Muscle of back (tissue), 10 donors: ENCODE measurements around the gene PSG5. TPM values are rescaled to one million over a fixed set of nuclear protein-coding genes. Genes with fewer than 3 reads are reported as not detected.

ENCODE experiments used
- polyA plus RNA-seq, 10 donors: library from polyadenylated mRNA; unstranded; fragments of 120-200 nt; gene quantifications; one replicate each; pipeline ENCODE4 v1.2.1, GENCODE V29; 2013; ENCODE audit not compliant: insufficient read length in 10 of 10

Gene PSG5
- polyA plus RNA-seq, 10 donors: 0.22 to 2.3 (median 0.76) TPM

Other genes with a start within 250 kb of the PSG5 start
- 1 to 10 TPM in 1 of 10 donors, under 1 TPM in 6, not detected in 3; 0.10 to 1.8 (median 0.29) TPM for gene PSG7, start 249.3 kb downstream of the PSG5 start, polyA plus RNA-seq
- 1 to 10 TPM in 8 of 10 donors, under 1 TPM in 2; 0.39 to 1.9 (median 1.3) TPM for gene PSG11, start 160.1 kb downstream of the PSG5 start, polyA plus RNA-seq
- gene PSG2, start 103.8 kb downstream of the PSG5 start, polyA plus RNA-seq: 1 to 10 TPM in 2 of 10 donors, under 1 TPM in 7, not detected in 1; 0.39 to 2.5 (median 0.77) TPM
- 1 to 10 TPM in 6 of 10 donors, under 1 TPM in 4; 0.18 to 2.7 (median 1.5) TPM for gene PSG4, start 19.1 kb upstream of the PSG5 start, polyA plus RNA-seq
- 1 to 10 TPM in 1 of 10 donors, under 1 TPM in 8, not detected in 1; 0.24 to 2.1 (median 0.39) TPM for gene PSG9, start 83.0 kb upstream of the PSG5 start, polyA plus RNA-seq
- under 1 TPM in 6 of 10 donors, not detected in 4; 0.12 to 0.28 (median 0.18) TPM for gene CD177, start 167.2 kb upstream of the PSG5 start, polyA plus RNA-seq
- under 1 TPM in 1 of 10 donors, not detected in 9; 0.19 TPM for gene TEX101, start 228.4 kb upstream of the PSG5 start, polyA plus RNA-seq